CD14-positive monocyte (primary cell): ENCODE results near the gene FAM135A. TPM values are rescaled to one million over a fixed set of nuclear protein-coding genes. Genes with fewer than 3 reads are reported as not detected.
A peak's percentile ranks its signal among the peaks of the same experiment; 100 is the strongest.
"Not testable (repeated sequence)": the region's sequence is repeated elsewhere in the genome, so short reads cannot be mapped to it uniquely, and the experiment has no call there.

ENCODE experiments used
- DNase-seq, 3 donors: peaks; one replicate each; pipeline ENCODE4 v3.0.0-alpha.2; 2011 to 2022
- H2AFZ ChIP-seq: 2 replicates; pipeline ENCODE4 v1.6.0; 2012; ENCODE audit warnings: mild to moderate bottlenecking, low read depth, low read length, inconsistent platforms; ENCODE audit not compliant: insufficient read depth, poor library complexity, severe bottlenecking
- H3K27ac ChIP-seq, 2 donors: 1 replicate in 1 of 2; 2 replicates in 1 of 2; pipeline ENCODE4 v1.5.1; 2012 to 2013; ENCODE audit warnings: low read length in 2 of 2, control low read depth in 1 of 2, inconsistent platforms in 1 of 2, low read depth in 1 of 2, mild to moderate bottlenecking in 1 of 2
- H3K27me3 ChIP-seq, 2 donors: one replicate each; pipeline versions ENCODE4 v1.6.0 to v1.6.1; 2011 to 2013; ENCODE audit warnings: low read length in 2 of 2; ENCODE audit not compliant: control insufficient read depth in 2 of 2, insufficient read depth in 2 of 2
- H3K36me3 ChIP-seq, 2 donors: replicated peaks in 1 of 2; 1 replicate in 1 of 2; 2 replicates in 1 of 2; pipeline versions ENCODE4 v1.5.1 to v1.6.1; 2012 to 2013; ENCODE audit warnings: low read length in 2 of 2, control low read depth in 1 of 2, inconsistent platforms in 1 of 2, mild to moderate bottlenecking in 1 of 2; ENCODE audit not compliant: insufficient read depth in 2 of 2, control insufficient read depth in 1 of 2
- H3K4me1 ChIP-seq, 2 donors: 1 replicate in 1 of 2; 2 replicates in 1 of 2; pipeline versions ENCODE4 v1.5.1 to v1.6.1; 2012 to 2013; ENCODE audit warnings: low read length in 2 of 2, control low read depth in 1 of 2, inconsistent platforms in 1 of 2, mild to moderate bottlenecking in 1 of 2, moderate library complexity in 1 of 2; ENCODE audit not compliant: insufficient read depth in 2 of 2, control insufficient read depth in 1 of 2
- H3K4me2 ChIP-seq: replicated peaks from 2 replicates; pipeline ENCODE3; 2012; ENCODE audit warnings: low read length, moderate library complexity, mild to moderate bottlenecking; ENCODE audit not compliant: poor library complexity, severe bottlenecking; ENCODE audit errors: extremely low read depth
- H3K4me3 ChIP-seq, 3 experiments: fragments of 200-600 bp in 1 of 3; sonication (generic) in 1 of 3; replicated peaks in 1 of 3; 1 replicate in 2 of 3; 2 replicates in 1 of 3; pipeline ENCODE4 v1.5.1; 2011 to 2013; ENCODE audit warnings: low read length in 3 of 3, mild to moderate bottlenecking in 3 of 3, control low read depth in 2 of 3, low read depth in 2 of 3, inconsistent platforms in 1 of 3, moderate library complexity in 1 of 3
- H3K79me2 ChIP-seq: 2 replicates; pipeline ENCODE4 v1.6.0; 2012; ENCODE audit warnings: mild to moderate bottlenecking, control low read depth, inconsistent platforms, low read length, moderate library complexity; ENCODE audit not compliant: insufficient read depth
- H3K9ac ChIP-seq: 2 replicates; pipeline ENCODE4 v1.6.0; 2017; ENCODE audit warnings: low read length, mild to moderate bottlenecking; ENCODE audit not compliant: insufficient read depth, poor library complexity, severe bottlenecking
- H3K9me3 ChIP-seq, 2 donors: replicated peaks in 1 of 2; 1 replicate in 1 of 2; 2 replicates in 1 of 2; pipeline versions ENCODE4 v1.5.1 to v1.6.1; 2012 to 2013; ENCODE audit warnings: low read length in 2 of 2, control low read depth in 1 of 2; ENCODE audit not compliant: control insufficient read depth in 1 of 2, insufficient read depth in 1 of 2
- H4K20me1 ChIP-seq: 2 replicates; pipeline ENCODE4 v1.6.0; 2012; ENCODE audit warnings: mild to moderate bottlenecking, low read length, control low read depth, moderate library complexity; ENCODE audit not compliant: insufficient read depth
- H3K27ac Mint-ChIP-seq, 7 donors: one replicate each; pipeline ENCODE4 v1.8.0; 2020; ENCODE audit warnings: mild to moderate bottlenecking in 7 of 7, mixed read lengths in 7 of 7, moderate library complexity in 6 of 7, inconsistent platforms in 2 of 7
- H3K27me3 Mint-ChIP-seq, 3 donors: one replicate each; pipeline ENCODE4 v1.8.0; 2021 to 2022; ENCODE audit warnings: low read depth in 3 of 3, mild to moderate bottlenecking in 3 of 3, mixed read lengths in 3 of 3, moderate library complexity in 3 of 3, inconsistent platforms in 1 of 3
- H3K36me3 Mint-ChIP-seq, 2 donors: one replicate each; pipeline ENCODE4 v1.8.0; 2020; ENCODE audit warnings: mixed read lengths in 2 of 2, inconsistent platforms in 1 of 2, mild to moderate bottlenecking in 1 of 2
- H3K4me1 Mint-ChIP-seq: one replicate; pipeline ENCODE4 v1.8.0; 2020; ENCODE audit warnings: mild to moderate bottlenecking, mixed read lengths
- H3K4me3 Mint-ChIP-seq, 2 donors: one replicate each; pipeline ENCODE4 v1.8.0; 2020; ENCODE audit warnings: mild to moderate bottlenecking in 2 of 2, mixed read lengths in 2 of 2, moderate library complexity in 1 of 2
- H3K9me3 Mint-ChIP-seq, 7 donors: one replicate each; pipeline ENCODE4 v1.8.0; 2020 to 2022; ENCODE audit warnings: mixed read lengths in 7 of 7, mild to moderate bottlenecking in 6 of 7, moderate library complexity in 6 of 7, inconsistent platforms in 2 of 7
- CTCF ChIP-seq: fragments of 200-600 bp; IDR thresholded peaks from one replicate; pipeline ENCODE4 v1.8.0; 2022; ENCODE audit warnings: antibody characterized with exemption, mild to moderate bottlenecking
- WGBS: methylation state at CpG from one replicate; pipeline ENCODE4 v1.1.5; 2013; ENCODE audit warnings: missing lambda C conversion rate; ENCODE audit not compliant: insufficient coverage; 5-methylcytosine and 5-hydroxymethylcytosine counted together
- intact Hi-C, 2 donors: fragments of 100-400 bp; cut with micrococcal nuclease; formaldehyde crosslinking; loops; one replicate each; pipeline versions ENCODE4 v1.15.0 to v1.15.1; 2023
- polyA plus RNA-seq, 3 donors: library from polyadenylated mRNA; depleted of rRNA in 1 of 3; unstranded in 2 of 3; stranded (reverse) in 1 of 3; fragments of 300-500 nt in 2 of 3; fragments of >200 nt in 1 of 3; fragmentation: Illumina TruSeq in 2 of 3; gene quantifications; 1 replicate in 2 of 3; 2 replicates in 1 of 3; pipeline ENCODE4 v1.2.3, GENCODE V29; 2012 to 2021

FAM135A gene
- polyA plus RNA-seq, 3 donors = 4.1 to 10.3 (median 5.4) TPM

GRCh38 chr6:70436320-70436719 is 23.0 kb downstream of the FAM135A start:
- Histone ChIP-seq H3K36me3 (peaks cover 37 to 59% of the 10 kb centered on the region in 2 donors), H3K79me2 (no peaks in the 10 kb centered on the region), H3K9ac (no peak overlapping the region), H3K27ac (no peak overlapping the region), H2AFZ (no peak overlapping the region), H3K4me1 (no peaks in the 10 kb centered on the region), H3K4me2 (no peak overlapping the region), H4K20me1 (no peaks in the 10 kb centered on the region), H3K4me3 (no peak overlapping the region), H3K9me3 (peaks cover 0 to 3% of the 10 kb centered on the region in 2 donors), H3K27me3 (no peaks in the 10 kb centered on the region)
- Mint-ChIP-seq H3K9me3 (peaks cover 0 to 13% (median 6%) of the 10 kb centered on the region in 7 donors), H3K4me3 (no peak overlapping the region), H3K4me1 (no peaks in the 10 kb centered on the region), H3K27ac (peak overlapping the region in 1 of 7 donors; percentile 8), H3K36me3 (peaks cover 37 to 53% of the 10 kb centered on the region in 2 donors), H3K27me3 (no peaks in the 10 kb centered on the region)
- WGBS = no CpG with 5 or more reads among the region's 5 CpGs
- no peak for DNase-seq
- no peak for TF ChIP-seq CTCF
- intact Hi-C loops = no loop called here

GRCh38 chr6:70445001-70445400 is 31.7 kb downstream of the FAM135A start:
- no peaks in the 10 kb centered on the region for H3K4me1 Mint-ChIP-seq
- H3K4me3 Mint-ChIP-seq = no peak overlapping the region
- Histone ChIP-seq H3K79me2 (no peaks in the 10 kb centered on the region), H3K36me3 (peaks cover 13 to 54% of the 10 kb centered on the region in 2 donors), H3K27ac (no peak overlapping the region), H3K9ac (no peak overlapping the region), H3K4me3 (no peak overlapping the region), H3K9me3 (peaks cover 11 to 22% of the 10 kb centered on the region in 2 donors), H4K20me1 (no peaks in the 10 kb centered on the region), H3K27me3 (no peaks in the 10 kb centered on the region), H2AFZ (no peak overlapping the region), H3K4me1 (no peaks in the 10 kb centered on the region), H3K4me2 (no peak overlapping the region)
- H3K27ac Mint-ChIP-seq = no peak overlapping the region
- no peak for DNase-seq
- H3K36me3 Mint-ChIP-seq = peaks cover 44 to 49% of the 10 kb centered on the region in 2 donors
- no peaks in the 10 kb centered on the region for H3K27me3 Mint-ChIP-seq
- 100% methylated on average over 1 of the region's 2 CpGs for WGBS
- intact Hi-C loops = no loop called here
- TF ChIP-seq CTCF = no peak
- peaks cover 10 to 27% (median 15%) of the 10 kb centered on the region in 7 donors for H3K9me3 Mint-ChIP-seq

- H3K4me3 ChIP-seq, H4K20me1 ChIP-seq, DNase-seq, intact Hi-C loops, H3K79me2 ChIP-seq, H3K27me3 Mint-ChIP-seq, H3K27ac Mint-ChIP-seq, H3K4me2 ChIP-seq, H2AFZ ChIP-seq, H3K27ac ChIP-seq, H3K9ac ChIP-seq, H3K4me1 Mint-ChIP-seq, H3K27me3 ChIP-seq, H3K4me1 ChIP-seq, H3K4me3 Mint-ChIP-seq: not testable (repeated sequence)
- Histone ChIP-seq H3K36me3 (peaks cover 6 to 40% of the 10 kb centered on the region in 2 donors), H3K9me3 (peaks cover 11 to 22% of the 10 kb centered on the region in 2 donors)
- Mint-ChIP-seq H3K9me3 (peaks cover 10 to 20% (median 15%) of the 10 kb centered on the region in 7 donors), H3K36me3 (peaks cover 43 to 46% of the 10 kb centered on the region in 2 donors)
- WGBS = 100% methylated on average over 5 of the region's 13 CpGs
These were observed 34.2 kb downstream of the FAM135A start for GRCh38 chr6:70447343-70448070.
